ENCODE results near the gene ZNF469. TPM values are rescaled to one million over a fixed set of nuclear protein-coding genes. Genes with fewer than 3 reads are reported as not detected.

Gene ZNF469
- total RNA-seq, 2 donors from 2014 or later, result 0.26 to 0.30 TPM

- H3K4me1 Mint-ChIP-seq, result no peaks in the 10 kb centered on the region
- H3K27me3 Mint-ChIP-seq, result peaks cover 15% of the 10 kb centered on the region
- no peaks in the 10 kb centered on the region for H3K36me3 Mint-ChIP-seq (ENCODE audit: low read depth)
- H3K9me3 Mint-ChIP-seq, result peaks cover 4% of the 10 kb centered on the region
- no peak overlapping the region for H3K4me3 Mint-ChIP-seq
- peak; percentile 39 for ATAC-seq (replicated peaks)
- no peak overlapping the region for H3K27ac Mint-ChIP-seq
These were observed 19.4 kb upstream of the ZNF469 start for GRCh38 chr16:88363239-88363891.

DNA sequence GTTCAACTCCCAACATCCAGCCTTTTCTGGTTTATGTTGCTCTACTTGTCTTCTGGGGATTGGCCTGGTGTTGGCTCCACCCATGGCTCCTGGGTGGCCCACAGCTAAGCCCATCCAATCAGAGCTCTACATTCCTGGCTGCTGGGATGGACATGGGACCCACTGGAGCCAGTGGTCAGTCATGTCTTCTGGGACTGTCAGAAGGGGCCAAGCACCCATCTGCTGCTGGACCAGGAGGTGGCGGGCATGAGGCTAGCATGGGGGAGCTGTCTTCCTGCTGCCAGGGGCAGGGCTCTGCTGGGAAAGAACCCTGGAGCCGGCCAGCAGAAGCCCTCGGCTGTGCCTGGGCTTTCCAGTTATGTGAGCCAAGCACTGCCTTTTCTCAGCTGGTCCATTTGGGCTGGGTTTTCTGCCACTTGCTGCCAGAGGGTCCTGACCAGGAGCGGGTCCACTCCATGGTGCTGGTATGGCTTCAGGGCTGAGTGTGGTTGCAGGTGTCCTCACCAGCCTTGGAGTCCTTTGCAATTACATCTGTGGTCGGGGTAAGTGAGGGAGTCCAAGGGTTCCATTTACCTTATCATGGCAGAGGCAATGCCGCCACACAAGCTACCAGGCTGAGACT, 17.4 kb upstream of the ZNF469 start:
- no peaks in the 10 kb centered on the region for H3K36me3 Mint-ChIP-seq (ENCODE audit: low read depth)
- H3K27me3 Mint-ChIP-seq, result peaks cover 11% of the 10 kb centered on the region
- ATAC-seq (replicated peaks), result no peak
- H3K9me3 Mint-ChIP-seq, result peaks cover 4% of the 10 kb centered on the region
- H3K4me1 Mint-ChIP-seq, result no peaks in the 10 kb centered on the region
- no peak overlapping the region for H3K4me3 Mint-ChIP-seq
- no peak overlapping the region for H3K27ac Mint-ChIP-seq

- Mint-ChIP-seq H3K9me3 (peaks cover 4% of the 10 kb centered on the region), H3K27me3 (peaks cover 11% of the 10 kb centered on the region), H3K36me3 (ENCODE audit: low read depth) (no peaks in the 10 kb centered on the region), H3K27ac (no peak overlapping the region), H3K4me3 (no peak overlapping the region), H3K4me1 (no peaks in the 10 kb centered on the region)
- ATAC-seq (replicated peaks), result no peak
These were observed 16.6 kb upstream of the ZNF469 start for GRCh38 chr16:88366032-88366703.

DNA sequence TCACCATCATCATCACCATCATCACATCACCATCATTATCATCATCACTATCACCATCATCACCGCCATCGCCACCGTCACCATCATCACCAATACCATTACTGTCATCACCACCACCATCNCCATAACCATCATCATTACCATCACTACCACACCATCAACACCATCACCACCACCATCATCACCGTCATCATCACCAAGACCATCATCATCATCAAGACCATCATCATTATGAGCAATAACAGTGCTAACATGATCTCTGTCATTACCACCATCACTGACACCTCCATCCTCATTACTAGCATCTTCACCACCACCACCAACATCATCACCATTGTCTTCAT, 16.1 kb upstream of the ZNF469 start:
- no peak for ATAC-seq (replicated peaks)
- H3K27ac Mint-ChIP-seq, result no peak overlapping the region
- peaks cover 11% of the 10 kb centered on the region for H3K27me3 Mint-ChIP-seq
- no peaks in the 10 kb centered on the region for H3K4me1 Mint-ChIP-seq
- H3K9me3 Mint-ChIP-seq, result peaks cover 4% of the 10 kb centered on the region
- H3K4me3 Mint-ChIP-seq, result no peak overlapping the region
- H3K36me3 Mint-ChIP-seq (ENCODE audit: low read depth), result no peaks in the 10 kb centered on the region

- no peaks in the 10 kb centered on the region for H3K36me3 Mint-ChIP-seq (ENCODE audit: low read depth)
- H3K4me1 Mint-ChIP-seq, result no peaks in the 10 kb centered on the region
These were observed 15.2 kb upstream of the ZNF469 start for GRCh38 chr16:88367560-88367959.

DNA sequence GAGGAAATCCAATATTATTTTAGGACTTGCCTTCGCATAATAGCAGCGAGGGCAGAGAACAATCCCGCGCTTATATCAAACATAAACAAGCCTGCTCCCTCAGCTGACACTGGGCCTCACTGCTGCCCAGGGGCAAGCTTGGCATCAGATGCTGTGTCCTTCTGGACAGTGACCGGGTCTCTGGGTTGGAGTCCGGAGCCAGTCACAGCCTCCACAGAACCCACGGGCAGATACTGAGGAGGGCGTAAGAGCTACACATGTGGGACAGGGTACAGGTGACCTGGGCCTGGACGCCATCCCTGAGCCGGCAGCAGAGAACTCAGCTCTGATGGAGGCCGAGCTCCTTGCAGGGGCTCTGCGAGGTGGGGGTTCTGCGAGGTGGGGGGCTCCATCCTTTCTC, 14.7 kb upstream of the ZNF469 start:
- no peak for ATAC-seq (replicated peaks)
- Mint-ChIP-seq H3K36me3 (ENCODE audit: low read depth) (no peaks in the 10 kb centered on the region), H3K27ac (no peak overlapping the region), H3K4me1 (no peaks in the 10 kb centered on the region), H3K27me3 (peaks cover 6% of the 10 kb centered on the region), H3K9me3 (no peaks in the 10 kb centered on the region), H3K4me3 (no peak overlapping the region)

More at GRCh38 chr16:88367560-88367959, 15.2 kb upstream of the ZNF469 start:
- no peak overlapping the region for H3K27ac Mint-ChIP-seq
- no peak overlapping the region for H3K4me3 Mint-ChIP-seq
- peaks cover 3% of the 10 kb centered on the region for H3K9me3 Mint-ChIP-seq
- peaks cover 9% of the 10 kb centered on the region for H3K27me3 Mint-ChIP-seq
- no peak for ATAC-seq (replicated peaks)

- Mint-ChIP-seq H3K4me3 (no peak overlapping the region), H3K27ac (no peak overlapping the region), H3K4me1 (no peaks in the 10 kb centered on the region), H3K36me3 (ENCODE audit: low read depth) (no peaks in the 10 kb centered on the region), H3K27me3 (peaks cover under 1% of the 10 kb centered on the region), H3K9me3 (no peaks in the 10 kb centered on the region)
- no peak for ATAC-seq (replicated peaks)
These were observed 13.8 kb upstream of the ZNF469 start for GRCh38 chr16:88368994-88369393.

DNA sequence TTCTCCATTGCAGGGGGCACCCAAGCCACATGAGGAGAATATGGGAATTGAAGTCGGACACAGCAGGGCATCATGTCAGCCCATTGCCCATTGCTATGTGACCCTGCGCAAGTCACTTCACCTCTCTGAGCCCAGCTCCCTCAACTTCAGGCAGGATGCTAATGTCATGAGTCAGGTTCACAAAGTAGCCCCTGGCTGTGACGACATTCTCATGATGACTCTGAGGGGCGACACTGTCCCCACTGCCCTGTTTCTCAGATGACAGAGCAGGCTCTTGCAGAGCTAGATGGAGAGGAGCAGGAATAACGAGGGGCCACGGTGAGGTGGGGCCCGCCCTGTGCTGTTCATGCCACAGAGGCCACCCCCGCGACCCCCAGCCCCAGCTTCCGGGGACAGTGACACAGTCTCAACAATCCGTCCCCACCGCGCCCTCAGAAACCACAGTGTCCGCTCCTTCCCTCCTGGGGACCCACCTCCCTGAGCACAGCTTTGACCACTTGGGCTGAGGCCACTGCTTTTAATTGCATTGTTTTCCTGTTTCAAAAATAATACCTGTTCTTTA, 13.2 kb upstream of the ZNF469 start:
- ATAC-seq (replicated peaks), result no peak
- Mint-ChIP-seq H3K27me3 (peaks cover 5% of the 10 kb centered on the region), H3K36me3 (ENCODE audit: low read depth) (no peaks in the 10 kb centered on the region), H3K9me3 (no peaks in the 10 kb centered on the region), H3K27ac (no peak overlapping the region), H3K4me3 (no peak overlapping the region), H3K4me1 (no peaks in the 10 kb centered on the region)

- no peaks in the 10 kb centered on the region for H3K36me3 Mint-ChIP-seq (ENCODE audit: low read depth)
- H3K27me3 Mint-ChIP-seq, result peaks cover 5% of the 10 kb centered on the region
These were observed 12.4 kb upstream of the ZNF469 start for GRCh38 chr16:88370365-88370764.

GRCh38 chr16:88372522-88372921, 10.2 kb upstream of the ZNF469 start:
- no peaks in the 10 kb centered on the region for H3K4me1 Mint-ChIP-seq
- peaks cover 5% of the 10 kb centered on the region for H3K27me3 Mint-ChIP-seq
- no peaks in the 10 kb centered on the region for H3K36me3 Mint-ChIP-seq (ENCODE audit: low read depth)
- ATAC-seq (replicated peaks), result no peak
- H3K4me3 Mint-ChIP-seq, result no peak overlapping the region
- no peaks in the 10 kb centered on the region for H3K9me3 Mint-ChIP-seq
- H3K27ac Mint-ChIP-seq, result no peak overlapping the region

More at GRCh38 chr16:88370365-88370764, 12.4 kb upstream of the ZNF469 start:
- ATAC-seq (replicated peaks), result no peak
- Mint-ChIP-seq H3K4me3 (no peak overlapping the region), H3K27ac (no peak overlapping the region), H3K9me3 (no peaks in the 10 kb centered on the region), H3K4me1 (no peaks in the 10 kb centered on the region)

DNA sequence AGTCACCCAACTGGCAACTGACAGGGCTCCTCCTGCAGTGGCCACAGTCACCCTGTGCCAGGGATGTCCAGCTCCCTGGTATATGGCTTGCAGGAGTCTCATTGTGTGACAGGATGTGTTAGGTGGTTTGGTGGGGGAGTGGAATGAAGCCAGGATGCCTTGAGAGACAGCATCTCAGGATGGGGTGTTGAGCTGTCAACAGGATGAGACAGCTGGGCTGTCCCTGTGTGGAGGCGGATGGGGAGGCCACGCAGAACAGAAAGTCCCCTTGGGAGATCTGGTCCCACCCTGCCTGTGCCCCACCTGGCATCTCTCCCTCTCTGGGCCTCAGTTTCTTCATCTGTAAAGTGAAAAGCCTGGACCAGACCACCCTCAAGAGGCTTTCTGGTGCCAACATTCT, 9.5 kb upstream of the ZNF469 start:
- Mint-ChIP-seq H3K36me3 (ENCODE audit: low read depth) (no peaks in the 10 kb centered on the region), H3K4me1 (no peaks in the 10 kb centered on the region), H3K27me3 (peaks cover 5% of the 10 kb centered on the region), H3K4me3 (no peak overlapping the region), H3K9me3 (no peaks in the 10 kb centered on the region), H3K27ac (no peak overlapping the region)
- ATAC-seq (replicated peaks), result no peak

DNA sequence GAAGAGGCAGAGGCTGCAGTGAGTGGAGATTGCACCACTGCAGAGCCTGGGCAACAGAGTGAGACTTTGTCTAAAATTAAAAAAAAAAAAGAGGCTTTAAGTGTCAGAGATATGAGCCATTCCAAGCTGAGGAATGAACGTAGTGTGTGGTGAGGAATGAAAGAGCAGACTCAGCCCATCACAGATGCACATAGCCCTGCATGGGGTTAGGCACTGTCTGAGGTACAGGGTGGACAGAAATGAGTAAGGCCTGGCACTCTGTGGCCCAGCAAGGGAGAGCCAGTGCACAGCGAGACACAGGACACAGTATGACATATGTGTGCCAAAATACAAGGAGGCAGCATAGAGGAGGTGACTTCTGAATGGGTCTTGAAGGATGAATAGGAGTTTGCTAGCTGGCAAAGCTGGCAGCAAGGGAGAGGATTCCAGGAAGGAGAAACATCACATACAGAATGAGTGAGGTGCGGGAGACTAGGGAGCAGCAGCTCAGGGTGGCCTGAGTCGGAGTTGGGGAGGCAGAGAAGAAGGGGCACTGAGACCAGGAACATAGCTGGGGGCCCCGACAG, 8.7 kb upstream of the ZNF469 start:
- ATAC-seq (replicated peaks), result no peak
- Mint-ChIP-seq H3K27me3 (peaks cover 5% of the 10 kb centered on the region), H3K4me1 (no peaks in the 10 kb centered on the region), H3K36me3 (ENCODE audit: low read depth) (no peaks in the 10 kb centered on the region), H3K27ac (no peak overlapping the region), H3K4me3 (no peak overlapping the region), H3K9me3 (no peaks in the 10 kb centered on the region)

GRCh38 chr16:88374736-88375135, 8.0 kb upstream of the ZNF469 start:
- no peaks in the 10 kb centered on the region for H3K9me3 Mint-ChIP-seq
- peaks cover 5% of the 10 kb centered on the region for H3K27me3 Mint-ChIP-seq
- no peak overlapping the region for H3K27ac Mint-ChIP-seq
- no peaks in the 10 kb centered on the region for H3K4me1 Mint-ChIP-seq
- no peaks in the 10 kb centered on the region for H3K36me3 Mint-ChIP-seq (ENCODE audit: low read depth)
- ATAC-seq (replicated peaks), result no peak
- H3K4me3 Mint-ChIP-seq, result no peak overlapping the region

DNA sequence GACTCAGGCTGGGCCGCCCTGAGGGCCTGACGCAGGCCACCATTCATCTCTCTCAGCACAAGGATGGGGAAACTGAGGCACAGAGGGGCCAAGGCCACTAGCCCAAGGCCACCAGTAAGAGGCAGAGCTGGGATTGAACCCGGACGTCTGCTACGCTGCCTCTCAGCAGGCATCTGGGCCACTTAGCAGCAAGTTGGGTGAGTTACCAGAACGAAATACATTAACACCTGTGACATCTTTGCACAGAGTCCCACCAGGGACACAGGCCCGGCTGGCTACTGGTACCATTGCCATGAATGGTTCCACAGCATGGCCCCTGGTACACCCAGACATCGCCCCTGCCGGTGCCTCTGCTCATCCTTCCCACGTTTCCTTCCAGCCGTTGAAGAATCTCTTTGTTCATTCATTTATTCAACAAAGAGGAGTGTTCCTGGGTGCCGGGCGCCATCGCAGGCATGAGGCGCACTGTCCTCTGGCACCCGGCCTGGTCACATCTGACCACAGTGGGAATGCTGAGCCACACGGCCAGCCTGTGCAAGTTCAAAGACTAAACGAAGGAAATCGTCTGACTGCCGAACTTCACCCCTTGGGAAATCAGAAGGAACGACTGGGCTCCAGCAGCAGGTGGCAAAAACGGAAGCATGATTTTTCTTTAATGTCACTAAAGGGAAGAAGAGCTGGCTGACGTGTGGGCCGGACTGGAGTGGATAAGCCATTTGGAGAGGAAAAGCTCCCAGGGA, 7.4 kb upstream of the ZNF469 start:
- no peak overlapping the region for H3K27ac Mint-ChIP-seq
- H3K9me3 Mint-ChIP-seq, result no peaks in the 10 kb centered on the region
- no peaks in the 10 kb centered on the region for H3K4me1 Mint-ChIP-seq
- no peaks in the 10 kb centered on the region for H3K36me3 Mint-ChIP-seq (ENCODE audit: low read depth)
- H3K27me3 Mint-ChIP-seq, result peaks cover 5% of the 10 kb centered on the region
- no peak for ATAC-seq (replicated peaks)
- no peak overlapping the region for H3K4me3 Mint-ChIP-seq
